Ascending aorta (tissue), 2 donors: ENCODE measurements around the gene POLR1D. TPM values are rescaled to one million over a fixed set of nuclear protein-coding genes. Genes with fewer than 3 reads are reported as not detected.

Experiments used
- DNase-seq, 2 donors: peaks; one replicate each; pipeline ENCODE4 v3.0.0-alpha.2; 2019; ENCODE audit warnings: low spot score in 2 of 2
- H3K27ac ChIP-seq, 2 donors: fragments of 200-600 bp; sonication (generic); one replicate each; pipeline ENCODE4 v1.5.1; 2016 to 2017; ENCODE audit warnings: mild to moderate bottlenecking in 1 of 2
- H3K27me3 ChIP-seq: fragments of 200-600 bp; sonication (generic); one replicate; pipeline ENCODE4 v1.5.1; 2017
- H3K36me3 ChIP-seq, 2 donors: fragments of 200-600 bp; sonication (generic); one replicate each; pipeline ENCODE4 v1.5.1; 2016
- H3K4me1 ChIP-seq, 2 donors: fragments of 200-600 bp; sonication (generic); one replicate each; pipeline ENCODE4 v1.5.1; 2016 to 2017; ENCODE audit warnings: mild to moderate bottlenecking in 1 of 2
- H3K4me3 ChIP-seq, 2 donors: fragments of 200-600 bp; sonication (generic); one replicate each; pipeline ENCODE4 v1.5.1; 2016 to 2017; ENCODE audit warnings: mild to moderate bottlenecking in 1 of 2
- H3K9me3 ChIP-seq, 2 donors: fragments of 200-600 bp; sonication (generic); one replicate each; pipeline ENCODE4 v1.5.1; 2016
- intact Hi-C: fragments of 100-400 bp; cut with DNase I; formaldehyde crosslinking; loops from one replicate; pipeline ENCODE4 v1.15.1; 2023
- total RNA-seq: library from RNA; depleted of rRNA; stranded (reverse); fragments of >200 nt; gene quantifications from one replicate; pipeline ENCODE4 v1.1.0, GENCODE V29; 2016
- TF ChIP-seq, protein P1 (sequence below), 3 experiments: fragments of 200-600 bp in 2 of 3; fragments of 450-650 bp in 1 of 3; sonication (generic) in 2 of 3; IDR thresholded peaks; one replicate each; pipeline ENCODE4 v1.5.1; 2016 to 2019; ENCODE audit warnings: antibody characterized with exemption in 3 of 3, mild to moderate bottlenecking in 1 of 3, moderate library complexity in 1 of 3

POLR1D gene, protein sequence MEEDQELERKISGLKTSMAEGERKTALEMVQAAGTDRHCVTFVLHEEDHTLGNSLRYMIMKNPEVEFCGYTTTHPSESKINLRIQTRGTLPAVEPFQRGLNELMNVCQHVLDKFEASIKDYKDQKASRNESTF
- 91.2 TPM for total RNA-seq

DNA sequence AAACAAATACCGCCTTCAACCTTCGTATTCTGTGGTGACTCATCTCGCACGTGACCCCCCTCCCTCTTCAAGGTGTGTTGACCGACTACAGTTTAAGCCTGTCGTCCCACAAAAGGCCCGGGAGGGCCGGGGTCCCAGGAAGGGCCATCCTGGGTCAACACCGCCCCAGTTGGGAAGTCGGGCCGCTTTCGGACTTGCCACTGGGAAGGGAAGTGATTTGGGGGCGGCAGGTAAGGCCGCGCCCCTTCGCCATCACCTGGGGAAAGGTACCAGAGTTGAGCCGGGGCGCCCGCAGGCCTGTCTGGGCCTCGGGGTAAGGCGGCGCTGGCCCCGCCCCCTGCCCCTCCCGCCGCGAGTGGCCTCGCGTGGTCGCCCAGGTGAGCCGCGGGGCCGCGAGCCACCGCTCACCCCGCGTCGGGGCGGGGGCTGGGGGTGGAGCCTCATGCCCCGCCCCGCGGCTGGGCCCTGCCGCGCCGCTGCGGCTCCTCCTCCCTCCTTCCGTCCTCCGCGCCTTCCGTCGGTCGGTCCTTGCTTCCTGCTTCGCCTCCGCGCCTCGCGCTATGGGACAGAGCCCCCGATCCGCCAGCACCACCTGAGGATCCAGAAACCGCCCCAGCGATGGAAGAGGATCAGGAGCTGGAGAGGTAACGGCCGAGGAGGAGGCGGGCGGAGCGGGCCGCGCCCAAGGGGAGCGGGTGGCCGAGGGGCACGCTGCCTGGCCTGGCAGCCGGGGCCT, at the start of gene POLR1D:
Gene POLR1D, plus strand, starts transcription at position 527 of the 736 bp plus-strand sequence. Its CDS starts 92 bp downstream, at position 619.
- Histone ChIP-seq H3K36me3 (peaks cover 0 to 6% of the 10 kb centered on the region in 2 donors), H3K4me1 (peaks cover 0 to 14% of the 10 kb centered on the region in 2 donors), H3K27me3 (no peaks in the 10 kb centered on the region), H3K27ac (peak within 1 kb of the TSS; percentile 95 to 97), H3K9me3 (no peaks in the 10 kb centered on the region), H3K4me3 (peak within 1 kb of the TSS; percentile 72 to 95)
- TF ChIP-seq, protein P1, sequence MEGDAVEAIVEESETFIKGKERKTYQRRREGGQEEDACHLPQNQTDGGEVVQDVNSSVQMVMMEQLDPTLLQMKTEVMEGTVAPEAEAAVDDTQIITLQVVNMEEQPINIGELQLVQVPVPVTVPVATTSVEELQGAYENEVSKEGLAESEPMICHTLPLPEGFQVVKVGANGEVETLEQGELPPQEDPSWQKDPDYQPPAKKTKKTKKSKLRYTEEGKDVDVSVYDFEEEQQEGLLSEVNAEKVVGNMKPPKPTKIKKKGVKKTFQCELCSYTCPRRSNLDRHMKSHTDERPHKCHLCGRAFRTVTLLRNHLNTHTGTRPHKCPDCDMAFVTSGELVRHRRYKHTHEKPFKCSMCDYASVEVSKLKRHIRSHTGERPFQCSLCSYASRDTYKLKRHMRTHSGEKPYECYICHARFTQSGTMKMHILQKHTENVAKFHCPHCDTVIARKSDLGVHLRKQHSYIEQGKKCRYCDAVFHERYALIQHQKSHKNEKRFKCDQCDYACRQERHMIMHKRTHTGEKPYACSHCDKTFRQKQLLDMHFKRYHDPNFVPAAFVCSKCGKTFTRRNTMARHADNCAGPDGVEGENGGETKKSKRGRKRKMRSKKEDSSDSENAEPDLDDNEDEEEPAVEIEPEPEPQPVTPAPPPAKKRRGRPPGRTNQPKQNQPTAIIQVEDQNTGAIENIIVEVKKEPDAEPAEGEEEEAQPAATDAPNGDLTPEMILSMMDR (IDR thresholded peaks at IDR 0.05), result no peak
- DNase-seq, result peak; percentile 37 to 85
- intact Hi-C loops, result loop anchor here (2.0 to 10.0 kb wide), 8 partner anchors 15 to 1973 kb away; partner anchors contain the start of genes PAN3, RASL11A, RPL21 and SLC7A1

DNA sequence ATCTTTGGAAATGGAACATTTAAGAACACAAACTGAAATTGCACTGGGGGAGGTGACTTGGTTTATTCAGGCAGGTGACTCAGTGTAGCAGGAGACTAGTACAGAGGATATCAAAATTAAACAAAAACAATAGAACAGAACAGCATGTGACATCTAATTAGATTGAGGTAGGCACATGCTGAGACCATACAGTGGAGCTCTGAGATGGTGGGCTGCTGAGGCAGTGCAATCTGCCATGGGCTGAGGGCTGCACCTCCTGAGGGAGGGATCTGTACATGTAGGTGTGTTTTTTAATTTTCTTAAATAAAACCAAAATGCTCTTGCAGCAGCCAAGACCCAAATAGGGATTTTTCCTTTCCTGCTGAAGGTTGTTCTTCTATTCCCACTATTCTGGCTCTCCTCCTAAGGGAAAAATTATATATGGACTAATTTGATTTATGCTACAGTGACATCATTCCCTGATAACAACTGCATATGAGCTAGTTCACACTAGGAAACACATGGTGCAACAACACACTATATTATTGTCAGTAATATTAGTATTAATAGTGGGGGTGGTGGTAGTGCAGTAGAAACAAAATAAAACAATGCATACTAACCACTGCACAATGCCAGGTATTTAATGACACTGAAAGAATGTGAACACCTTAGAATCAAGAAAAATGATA, 49.3 kb upstream of the POLR1D start:
- no peak overlapping the region for H3K27ac ChIP-seq
- intact Hi-C loops, result no loop called here
- H3K4me3 ChIP-seq, result no peak overlapping the region
- H3K36me3 ChIP-seq, result peaks cover 16 to 23% of the 10 kb centered on the region in 2 donors
- no peaks in the 10 kb centered on the region for H3K9me3 ChIP-seq
- no peak for DNase-seq
- H3K27me3 ChIP-seq, result no peaks in the 10 kb centered on the region
- TF ChIP-seq, protein P1 (IDR thresholded peaks at IDR 0.05), result no peak
- H3K4me1 ChIP-seq, result no peaks in the 10 kb centered on the region

DNA sequence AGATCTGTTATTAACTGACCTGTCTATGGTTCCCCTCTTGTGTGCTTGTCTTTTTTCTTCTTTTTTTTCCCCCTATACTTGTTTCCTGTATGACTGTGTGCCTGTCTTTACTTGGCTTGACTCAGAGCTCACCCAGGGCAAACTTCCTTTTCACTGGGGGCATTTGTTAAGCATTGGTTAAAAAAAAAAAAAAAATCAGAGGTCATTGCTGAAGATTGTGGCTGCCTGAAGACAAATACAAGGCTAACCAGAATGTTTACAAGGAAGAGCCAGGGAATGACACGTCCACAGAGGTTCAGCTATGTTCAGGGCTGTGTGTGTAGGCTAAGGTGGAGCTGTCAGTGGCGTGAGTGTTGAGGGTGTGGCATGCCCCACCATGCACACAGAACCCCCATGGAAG, 48.4 kb upstream of the POLR1D start:
- intact Hi-C loops, result no loop called here
- Histone ChIP-seq H3K4me1 (no peaks in the 10 kb centered on the region), H3K4me3 (no peak overlapping the region), H3K27ac (no peak overlapping the region), H3K9me3 (no peaks in the 10 kb centered on the region), H3K36me3 (peaks cover 7 to 15% of the 10 kb centered on the region in 2 donors), H3K27me3 (no peaks in the 10 kb centered on the region)
- no peak for DNase-seq
- TF ChIP-seq, protein P1 (IDR thresholded peaks at IDR 0.05), result no peak

DNA sequence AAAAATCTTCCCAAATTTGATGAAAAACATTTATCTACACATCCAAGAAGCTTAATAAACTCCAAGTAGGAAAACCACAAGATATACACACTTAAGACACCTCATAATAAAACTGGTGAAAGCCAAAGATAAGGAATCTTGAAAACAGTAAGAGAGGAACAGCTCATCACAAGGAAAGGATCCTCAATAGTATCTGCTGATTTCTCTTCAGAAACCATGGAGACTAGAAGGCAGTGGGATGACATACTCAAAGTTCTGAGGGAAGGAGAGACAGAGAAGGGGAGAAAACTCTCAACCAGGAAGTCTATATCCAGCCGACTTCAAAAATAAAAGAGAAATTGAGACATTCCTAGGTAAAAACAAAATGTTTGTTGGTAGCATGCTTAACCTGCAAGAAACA, 47.0 kb upstream of the POLR1D start:
- Histone ChIP-seq H3K9me3 (no peaks in the 10 kb centered on the region), H3K27ac (no peak overlapping the region), H3K4me3 (no peak overlapping the region), H3K36me3 (peaks cover 0 to 6% of the 10 kb centered on the region in 2 donors), H3K4me1 (no peaks in the 10 kb centered on the region), H3K27me3 (no peaks in the 10 kb centered on the region)
- DNase-seq, result no peak
- intact Hi-C loops, result no loop called here
- TF ChIP-seq, protein P1 (IDR thresholded peaks at IDR 0.05), result no peak

GRCh38 chr13:27578121-27579030, 43.3 kb upstream of the POLR1D start:
- no peak for DNase-seq
- H3K36me3 ChIP-seq, result peaks cover 0 to 5% of the 10 kb centered on the region in 2 donors
- no peak overlapping the region for H3K27ac ChIP-seq
- H3K4me3 ChIP-seq, result no peak overlapping the region
- intact Hi-C loops, result no loop called here
- H3K27me3 ChIP-seq, result no peaks in the 10 kb centered on the region
- no peaks in the 10 kb centered on the region for H3K9me3 ChIP-seq
- TF ChIP-seq, protein P1 (IDR thresholded peaks at IDR 0.05), result no peak
- peaks cover 0 to 2% of the 10 kb centered on the region in 2 donors for H3K4me1 ChIP-seq
